Endodermal cell (in vitro differentiated cells): Measurements from ENCODE around the gene NUMBL. TPM values are rescaled to one million over a fixed set of nuclear protein-coding genes. Genes with fewer than 3 reads are reported as not detected.

ENCODE experiments used
- DNase-seq: peaks from one replicate; pipeline ENCODE4 v3.0.0-alpha.2; 2017
- H3K27ac ChIP-seq: 2 replicates; pipeline ENCODE4 v1.5.1; 2013; ENCODE audit warnings: mild to moderate bottlenecking, low read depth, low read length, moderate library complexity
- H3K27me3 ChIP-seq: 2 replicates; pipeline ENCODE4 v1.6.1; 2013; ENCODE audit warnings: mild to moderate bottlenecking, low read length, moderate library complexity; ENCODE audit not compliant: insufficient read depth, control insufficient read depth, poor library complexity, severe bottlenecking
- H3K36me3 ChIP-seq: 2 replicates; pipeline ENCODE4 v1.7.0; 2013; ENCODE audit warnings: mild to moderate bottlenecking, low read length, moderate library complexity; ENCODE audit not compliant: control insufficient read depth, insufficient read depth
- H3K4me1 ChIP-seq: one replicate; pipeline ENCODE4 v1.7.0; 2013; ENCODE audit warnings: low read length; ENCODE audit not compliant: control insufficient read depth, insufficient read depth
- H3K4me3 ChIP-seq: 2 replicates; pipeline ENCODE4 v1.5.1; 2013; ENCODE audit warnings: mild to moderate bottlenecking, low read length, moderate library complexity
- H3K9ac ChIP-seq: 2 replicates; pipeline ENCODE4 v1.6.1; 2013; ENCODE audit warnings: mild to moderate bottlenecking, low read length, moderate library complexity; ENCODE audit not compliant: poor library complexity, severe bottlenecking; ENCODE audit errors: extremely low read depth
- H3K9me3 ChIP-seq: 2 replicates; pipeline ENCODE4 v1.6.1; 2013; ENCODE audit warnings: mild to moderate bottlenecking, low read length, moderate library complexity; ENCODE audit not compliant: control insufficient read depth
- H3K27ac Mint-ChIP-seq: 2 replicates; pipeline ENCODE4 v1.8.0; 2020; ENCODE audit warnings: mixed read lengths
- H3K27me3 Mint-ChIP-seq: 2 replicates; pipeline ENCODE4 v1.8.0; 2021; ENCODE audit warnings: mild to moderate bottlenecking, mixed read lengths; ENCODE audit not compliant: insufficient read depth
- H3K36me3 Mint-ChIP-seq: 2 replicates; pipeline ENCODE4 v1.8.0; 2020; ENCODE audit warnings: low read depth, mixed read lengths
- H3K4me1 Mint-ChIP-seq: 2 replicates; pipeline ENCODE4 v1.8.0; 2020; ENCODE audit warnings: mixed read lengths
- H3K4me3 Mint-ChIP-seq: 2 replicates; pipeline ENCODE4 v1.8.0; 2020; ENCODE audit warnings: mild to moderate bottlenecking, moderate library complexity, mixed read lengths
- H3K9me3 Mint-ChIP-seq: 2 replicates; pipeline ENCODE4 v1.8.0; 2020; ENCODE audit warnings: mild to moderate bottlenecking, mixed read lengths
- WGBS, 2 experiments: methylation state at CpG; one replicate each; pipeline versions ENCODE4 v1.1.5 to v1.1.7; 2013; ENCODE audit warnings: missing lambda C conversion rate in 2 of 2, mixed read lengths in 1 of 2; ENCODE audit not compliant: insufficient coverage in 1 of 2, insufficient read length in 1 of 2; 5-methylcytosine and 5-hydroxymethylcytosine counted together
- total RNA-seq, 2 donors: library from RNA; stranded (reverse); fragmentation: NEBNext Ultra II Directional in 1 of 2; extraction: Animal tissue kit (Norgen Biotek cat#: 25700) in 1 of 2; gene quantifications; 2 replicates in 1 of 2; 3 replicates in 1 of 2; pipeline ENCODE4 v1.2.1, GENCODE V29; 2021
- TF ChIP-seq, protein P1 (sequence below): fragments of 200-600 bp; sonication (generic); conservative IDR thresholded peaks from 2 replicates; pipeline ENCODE4 v1.5.0; 2021; ENCODE audit warnings: antibody characterized with exemption, mild to moderate bottlenecking

Gene NUMBL
- total RNA-seq, 2 donors from 2014 or later: 32.7 to 46.9 TPM

GRCh38 chr19:40719414-40719894, 29.0 kb upstream of the NUMBL start:
- H3K9ac ChIP-seq: no peak overlapping the region
- H3K9me3 ChIP-seq: no peaks in the 10 kb centered on the region
- Mint-ChIP-seq H3K9me3 (no peaks in the 10 kb centered on the region), H3K4me3 (peak overlapping the region; percentile 91), H3K27me3 (no peaks in the 10 kb centered on the region), H3K36me3 (peaks cover 37% of the 10 kb centered on the region), H3K4me1 (peaks cover 19% of the 10 kb centered on the region), H3K27ac (no peak overlapping the region)
- peak overlapping the region; percentile 94 for H3K4me3 ChIP-seq
- no peaks in the 10 kb centered on the region for H3K4me1 ChIP-seq
- TF ChIP-seq, protein P1, sequence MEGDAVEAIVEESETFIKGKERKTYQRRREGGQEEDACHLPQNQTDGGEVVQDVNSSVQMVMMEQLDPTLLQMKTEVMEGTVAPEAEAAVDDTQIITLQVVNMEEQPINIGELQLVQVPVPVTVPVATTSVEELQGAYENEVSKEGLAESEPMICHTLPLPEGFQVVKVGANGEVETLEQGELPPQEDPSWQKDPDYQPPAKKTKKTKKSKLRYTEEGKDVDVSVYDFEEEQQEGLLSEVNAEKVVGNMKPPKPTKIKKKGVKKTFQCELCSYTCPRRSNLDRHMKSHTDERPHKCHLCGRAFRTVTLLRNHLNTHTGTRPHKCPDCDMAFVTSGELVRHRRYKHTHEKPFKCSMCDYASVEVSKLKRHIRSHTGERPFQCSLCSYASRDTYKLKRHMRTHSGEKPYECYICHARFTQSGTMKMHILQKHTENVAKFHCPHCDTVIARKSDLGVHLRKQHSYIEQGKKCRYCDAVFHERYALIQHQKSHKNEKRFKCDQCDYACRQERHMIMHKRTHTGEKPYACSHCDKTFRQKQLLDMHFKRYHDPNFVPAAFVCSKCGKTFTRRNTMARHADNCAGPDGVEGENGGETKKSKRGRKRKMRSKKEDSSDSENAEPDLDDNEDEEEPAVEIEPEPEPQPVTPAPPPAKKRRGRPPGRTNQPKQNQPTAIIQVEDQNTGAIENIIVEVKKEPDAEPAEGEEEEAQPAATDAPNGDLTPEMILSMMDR: no peak
- WGBS, 2 experiments: 80 to 87% methylated on average over 5 to 7 of the region's 7 CpGs
- peaks cover 31% of the 10 kb centered on the region for H3K36me3 ChIP-seq
- DNase-seq: no peak
- no peak overlapping the region for H3K27ac ChIP-seq
- H3K27me3 ChIP-seq: no peaks in the 10 kb centered on the region

GRCh38 chr19:40718774-40719391, 28.4 kb upstream of the NUMBL start:
- Histone ChIP-seq H3K27me3 (no peaks in the 10 kb centered on the region), H3K4me3 (peak overlapping the region; percentile 94), H3K36me3 (peaks cover 25% of the 10 kb centered on the region), H3K9me3 (no peaks in the 10 kb centered on the region), H3K27ac (no peak overlapping the region), H3K9ac (peak overlapping the region; percentile 67), H3K4me1 (no peaks in the 10 kb centered on the region)
- Mint-ChIP-seq H3K4me1 (peaks cover 19% of the 10 kb centered on the region), H3K36me3 (peaks cover 32% of the 10 kb centered on the region), H3K27me3 (no peaks in the 10 kb centered on the region), H3K4me3 (peak overlapping the region; percentile 91), H3K27ac (peak overlapping the region; percentile 61), H3K9me3 (no peaks in the 10 kb centered on the region)
- DNase-seq: peak; percentile 78
- 17 to 18% methylated on average over 13 to 16 of the region's 16 CpGs for WGBS, 2 experiments
- TF ChIP-seq, protein P1: no peak

- DNase-seq: peak; percentile 68
Measured at GRCh38 chr19:40717880-40718773, 27.7 kb upstream of the NUMBL start.

More at GRCh38 chr19:40717880-40718773, 27.7 kb upstream of the NUMBL start:
- H3K4me1 ChIP-seq: no peaks in the 10 kb centered on the region
- no peak overlapping the region for H3K27ac ChIP-seq
- H3K4me3 ChIP-seq: peak overlapping the region; percentile 94
- peak overlapping the region; percentile 91 for H3K4me3 Mint-ChIP-seq
- TF ChIP-seq, protein P1: no peak
- 24 to 29% methylated on average over 13 to 20 of the region's 20 CpGs for WGBS, 2 experiments
- H3K36me3 Mint-ChIP-seq: peaks cover 27% of the 10 kb centered on the region
- H3K27ac Mint-ChIP-seq: peak overlapping the region; percentile 91
- H3K4me1 Mint-ChIP-seq: peaks cover 19% of the 10 kb centered on the region
- H3K9ac ChIP-seq: peak overlapping the region; percentile 67
- no peaks in the 10 kb centered on the region for H3K9me3 Mint-ChIP-seq
- no peaks in the 10 kb centered on the region for H3K27me3 ChIP-seq
- H3K9me3 ChIP-seq: no peaks in the 10 kb centered on the region
- H3K36me3 ChIP-seq: peaks cover 18% of the 10 kb centered on the region
- no peaks in the 10 kb centered on the region for H3K27me3 Mint-ChIP-seq
